Smooth muscle cell of the umbilical artery (primary cell): ENCODE measurements around the gene CNST. TPM values are rescaled to one million over a fixed set of nuclear protein-coding genes. Genes with fewer than 3 reads are reported as not detected.

Experiments used
- total RNA-seq: library from RNA; depleted of rRNA; stranded (reverse); fragments of >200 nt; gene quantifications from 2 replicates; pipeline ENCODE4 v1.2.3, GENCODE V29; 2014

The CNST gene
- total RNA-seq = 21.1 and 34.1 TPM in 2 replicates

GRCh38 chr1:246566128-246566812 lies at the start of gene CNST, which contains the start of gene TFB2M:
TSS of gene CNST (plus strand) at chr1:246566456. CDS start at chr1:246591563, 25,107 bp downstream.
TSS of gene TFB2M (minus strand) at chr1:246566261. CDS start at chr1:246566138, 123 bp downstream.

Other genes starting within 250 kb of the CNST start
- 99.9 and 104 TPM in 2 replicates for gene SMYD3, start 59.2 kb upstream of the CNST start, total RNA-seq
- 15.1 and 17.2 TPM in 2 replicates for gene TFB2M, start 195 bp upstream of the CNST start, total RNA-seq
- gene SCCPDH, start 158.0 kb downstream of the CNST start, total RNA-seq = 42.5 and 44.5 TPM in 2 replicates